NCI-H146 (cell line): Measurements from ENCODE around the gene SYNPO2.
A peak's percentile ranks its signal among the peaks of the same experiment; 100 is the strongest.

ENCODE experiments used
- DNase-seq: peaks from one replicate; lab custom pipeline; 2025; lab: John Stamatoyannopoulos, UW

Gene SYNPO2, protein sequence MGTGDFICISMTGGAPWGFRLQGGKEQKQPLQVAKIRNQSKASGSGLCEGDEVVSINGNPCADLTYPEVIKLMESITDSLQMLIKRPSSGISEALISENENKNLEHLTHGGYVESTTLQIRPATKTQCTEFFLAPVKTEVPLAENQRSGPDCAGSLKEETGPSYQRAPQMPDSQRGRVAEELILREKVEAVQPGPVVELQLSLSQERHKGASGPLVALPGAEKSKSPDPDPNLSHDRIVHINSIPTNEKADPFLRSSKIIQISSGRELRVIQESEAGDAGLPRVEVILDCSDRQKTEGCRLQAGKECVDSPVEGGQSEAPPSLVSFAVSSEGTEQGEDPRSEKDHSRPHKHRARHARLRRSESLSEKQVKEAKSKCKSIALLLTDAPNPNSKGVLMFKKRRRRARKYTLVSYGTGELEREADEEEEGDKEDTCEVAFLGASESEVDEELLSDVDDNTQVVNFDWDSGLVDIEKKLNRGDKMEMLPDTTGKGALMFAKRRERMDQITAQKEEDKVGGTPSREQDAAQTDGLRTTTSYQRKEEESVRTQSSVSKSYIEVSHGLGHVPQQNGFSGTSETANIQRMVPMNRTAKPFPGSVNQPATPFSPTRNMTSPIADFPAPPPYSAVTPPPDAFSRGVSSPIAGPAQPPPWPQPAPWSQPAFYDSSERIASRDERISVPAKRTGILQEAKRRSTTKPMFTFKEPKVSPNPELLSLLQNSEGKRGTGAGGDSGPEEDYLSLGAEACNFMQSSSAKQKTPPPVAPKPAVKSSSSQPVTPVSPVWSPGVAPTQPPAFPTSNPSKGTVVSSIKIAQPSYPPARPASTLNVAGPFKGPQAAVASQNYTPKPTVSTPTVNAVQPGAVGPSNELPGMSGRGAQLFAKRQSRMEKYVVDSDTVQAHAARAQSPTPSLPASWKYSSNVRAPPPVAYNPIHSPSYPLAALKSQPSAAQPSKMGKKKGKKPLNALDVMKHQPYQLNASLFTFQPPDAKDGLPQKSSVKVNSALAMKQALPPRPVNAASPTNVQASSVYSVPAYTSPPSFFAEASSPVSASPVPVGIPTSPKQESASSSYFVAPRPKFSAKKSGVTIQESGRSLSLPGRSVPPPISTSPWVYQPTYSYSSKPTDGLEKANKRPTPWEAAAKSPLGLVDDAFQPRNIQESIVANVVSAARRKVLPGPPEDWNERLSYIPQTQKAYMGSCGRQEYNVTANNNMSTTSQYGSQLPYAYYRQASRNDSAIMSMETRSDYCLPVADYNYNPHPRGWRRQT

GRCh38 chr4:118888666-118889311 lies at the start of gene SYNPO2:
TSS of gene SYNPO2 (plus strand) at chr4:118888854. CDS start at chr4:118889037, 183 bp downstream.
- peak; percentile 65 for DNase-seq

DNA sequence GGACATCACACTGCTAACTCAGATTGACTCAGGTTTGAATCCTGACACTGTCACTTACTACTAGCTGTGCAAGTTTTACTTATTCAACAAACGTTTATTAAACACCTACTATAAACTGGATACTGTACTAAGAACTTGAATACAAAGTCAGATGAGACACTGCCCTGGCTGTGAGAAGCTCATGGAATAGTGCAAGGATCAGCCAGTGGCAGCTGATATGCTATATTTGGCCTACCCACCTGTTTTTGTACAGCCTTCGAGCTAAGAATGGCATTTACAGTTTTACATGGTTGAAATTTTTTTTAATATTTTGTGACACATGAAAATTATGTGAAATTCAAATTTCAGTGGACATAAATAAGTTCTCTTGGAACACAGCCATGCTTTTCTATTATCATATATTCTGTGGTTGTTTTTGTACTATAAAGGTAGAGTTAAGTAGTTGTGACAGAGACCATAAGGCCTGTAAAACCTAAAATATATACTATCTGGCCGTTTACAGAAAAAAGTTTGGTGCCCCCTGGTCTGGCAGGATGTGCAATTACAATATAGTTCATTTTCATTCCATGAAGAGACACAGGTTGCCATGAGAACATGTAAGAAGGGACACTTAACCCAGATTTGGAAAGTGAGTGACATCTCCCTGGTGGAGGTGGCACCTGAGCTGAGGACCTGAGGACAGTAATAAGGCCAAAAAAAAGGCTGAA lies 49.3 kb upstream of the SYNPO2 start:
- DNase-seq = no peak

DNA sequence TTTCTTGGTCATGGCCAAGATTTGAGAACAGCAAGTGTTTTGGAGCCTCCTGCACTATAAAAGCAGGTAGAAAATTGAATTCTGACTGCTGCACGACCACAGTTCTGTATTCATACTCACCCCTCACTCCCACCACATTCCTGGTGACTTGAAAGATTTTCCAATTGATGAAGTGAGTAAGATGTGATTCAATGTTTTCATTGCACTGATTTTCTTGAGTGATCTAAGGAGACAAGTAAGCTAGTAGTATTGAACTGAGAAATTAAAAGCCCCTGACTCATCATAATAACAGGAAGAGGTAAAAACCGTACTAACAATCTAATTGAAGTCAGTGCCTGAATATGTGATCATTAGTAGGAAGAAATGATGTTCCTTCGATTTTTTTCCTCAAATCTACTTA lies 46.6 kb upstream of the SYNPO2 start:
- DNase-seq = no peak

- no peak for DNase-seq
Measured at GRCh38 chr4:118843237-118843636, 45.4 kb upstream of the SYNPO2 start.

DNA sequence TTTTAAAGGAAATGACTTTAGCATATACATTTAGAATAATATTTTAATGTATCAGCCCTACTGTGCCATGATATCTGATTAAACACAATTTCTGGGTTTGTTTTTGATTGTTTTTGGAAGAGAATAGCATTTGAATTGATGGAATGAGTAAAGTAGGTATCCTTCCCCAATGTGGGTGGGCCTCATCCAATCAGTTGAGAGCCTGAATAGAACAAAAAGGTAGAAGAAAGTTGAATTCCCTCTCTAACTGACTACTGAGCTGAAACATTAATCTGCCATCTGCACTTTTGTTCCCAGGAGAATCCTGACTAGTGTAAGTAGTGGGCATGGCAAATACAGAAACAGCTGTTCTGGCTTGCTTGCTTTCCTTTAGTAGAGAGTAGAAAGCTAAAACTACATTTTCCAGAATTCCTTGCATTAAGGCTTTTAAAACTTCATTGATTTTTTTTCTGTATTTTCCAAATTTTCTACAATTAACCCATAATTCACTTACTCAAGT lies 43.1 kb upstream of the SYNPO2 start:
- DNase-seq = no peak

DNA sequence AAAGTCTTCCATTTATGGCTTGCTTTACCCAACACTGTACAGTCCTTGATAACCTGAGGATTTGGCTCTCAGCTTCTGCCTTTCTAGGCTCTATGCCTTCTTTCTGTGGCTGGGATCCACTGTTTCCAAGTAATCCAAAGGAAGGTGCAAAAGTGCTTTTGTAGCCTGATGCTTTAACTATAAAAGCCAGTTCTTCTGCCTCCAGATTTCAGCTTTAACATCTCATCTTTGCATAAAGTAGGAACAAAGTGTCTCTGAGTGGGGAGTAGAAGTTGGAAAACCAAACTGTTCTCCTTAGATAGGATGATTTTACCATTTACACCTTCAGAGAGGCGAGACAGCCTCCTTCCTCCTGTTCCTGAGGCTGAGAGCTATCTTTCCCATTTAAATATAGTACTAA lies 41.7 kb upstream of the SYNPO2 start:
- DNase-seq = no peak

- no peak for DNase-seq
Measured at GRCh38 chr4:118848242-118848641, 40.4 kb upstream of the SYNPO2 start.

DNA sequence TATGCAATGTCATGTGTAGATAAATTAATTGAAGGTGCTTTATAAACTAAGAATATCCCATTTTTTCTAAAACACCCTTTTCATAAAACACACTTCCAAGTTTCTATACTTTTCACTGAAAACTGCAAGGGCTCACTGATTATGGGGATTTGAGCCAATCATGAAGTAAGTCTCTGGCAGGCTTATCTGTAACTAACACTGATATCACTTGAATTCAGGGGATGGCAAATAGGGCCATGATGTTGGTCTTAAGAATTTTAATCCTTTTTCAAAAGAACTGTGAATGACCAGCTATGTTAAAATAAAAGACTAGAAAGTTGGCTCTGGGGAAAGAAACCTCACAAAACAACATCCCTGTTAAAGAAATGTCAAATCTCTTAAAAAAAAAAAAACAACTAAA lies 39.8 kb upstream of the SYNPO2 start:
- DNase-seq = no peak

DNA sequence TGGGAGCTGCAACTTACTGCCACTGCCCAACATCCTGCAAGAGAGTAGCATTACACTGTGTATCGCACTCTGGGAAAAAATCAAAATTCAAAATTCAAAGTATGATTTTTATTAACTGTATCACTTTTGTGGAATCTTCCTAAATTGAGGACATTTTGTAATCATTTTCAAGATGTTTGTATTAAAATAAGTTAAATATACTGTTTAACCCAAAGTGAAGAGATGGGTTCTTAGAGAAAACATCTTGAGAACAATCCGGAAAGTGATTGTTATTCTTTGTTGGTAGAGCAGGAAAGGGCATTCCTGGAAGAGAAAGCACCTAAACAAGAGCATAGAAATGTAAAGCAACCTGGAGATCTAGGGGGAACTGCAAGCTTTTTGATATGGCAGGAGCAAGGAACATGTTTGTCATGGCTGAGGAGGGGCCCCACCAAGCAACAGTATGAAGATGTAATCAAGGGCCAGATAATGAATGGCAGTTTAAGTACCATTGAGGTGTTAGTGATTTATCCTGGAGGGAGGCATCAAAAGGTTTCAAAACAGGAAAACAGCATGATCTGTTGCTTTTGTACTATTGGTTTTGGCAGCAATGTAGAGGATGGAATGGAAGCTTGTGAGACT lies 38.7 kb upstream of the SYNPO2 start:
- no peak for DNase-seq

DNA sequence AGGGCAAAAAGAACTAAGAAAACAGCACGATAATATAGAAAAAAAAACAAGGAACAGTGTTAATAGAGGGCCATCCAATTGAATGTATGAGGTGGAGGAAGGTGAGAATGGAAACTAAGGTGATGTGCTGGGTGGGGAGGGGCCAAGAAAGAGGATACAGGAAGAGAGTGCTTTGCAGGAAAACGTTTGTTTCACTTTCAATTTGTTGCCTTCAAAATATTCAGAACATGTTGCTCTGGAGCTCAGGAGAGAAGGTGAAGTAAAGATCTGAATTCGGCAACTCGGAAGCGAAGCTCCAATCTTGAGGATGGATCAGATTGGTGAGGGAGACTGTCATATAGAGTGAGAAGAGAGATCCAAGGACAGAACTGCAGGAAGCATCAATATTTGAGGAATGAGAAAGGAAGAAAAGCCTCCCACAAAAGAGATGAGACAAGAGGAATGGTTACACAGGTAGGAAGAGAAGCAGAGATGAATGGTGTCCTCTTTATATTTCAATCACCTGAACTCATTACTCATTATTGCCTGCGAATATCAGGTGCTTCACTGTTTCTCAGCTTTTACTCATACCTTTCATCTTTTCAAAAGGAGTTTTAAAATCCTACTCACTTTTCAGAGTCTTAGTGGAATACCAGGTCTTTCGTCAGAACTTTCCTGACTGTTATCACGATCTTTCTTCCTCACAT lies 38.0 kb upstream of the SYNPO2 start:
- DNase-seq = no peak

DNA sequence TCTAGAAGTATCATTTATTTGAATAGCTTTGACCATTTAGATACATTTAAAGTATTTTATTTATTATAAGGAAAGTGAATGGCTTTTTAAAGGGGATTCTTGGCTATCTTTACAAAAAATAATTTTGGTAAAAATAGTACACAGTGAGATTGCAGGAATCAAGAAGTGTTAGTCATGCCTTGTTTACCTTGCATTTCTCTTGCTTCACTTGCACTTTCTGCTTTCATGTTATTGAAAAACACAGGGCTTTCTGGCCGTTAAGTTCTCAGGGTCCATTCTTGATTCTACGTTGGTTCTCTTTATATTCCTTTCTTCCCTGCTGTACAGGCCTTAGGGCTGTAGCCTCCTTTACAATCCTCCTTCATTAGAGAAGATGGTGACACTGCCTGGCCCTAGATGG lies 30.9 kb upstream of the SYNPO2 start:
- no peak for DNase-seq

GRCh38 chr4:118858779-118859178 lies 29.9 kb upstream of the SYNPO2 start:
- DNase-seq = no peak

DNA sequence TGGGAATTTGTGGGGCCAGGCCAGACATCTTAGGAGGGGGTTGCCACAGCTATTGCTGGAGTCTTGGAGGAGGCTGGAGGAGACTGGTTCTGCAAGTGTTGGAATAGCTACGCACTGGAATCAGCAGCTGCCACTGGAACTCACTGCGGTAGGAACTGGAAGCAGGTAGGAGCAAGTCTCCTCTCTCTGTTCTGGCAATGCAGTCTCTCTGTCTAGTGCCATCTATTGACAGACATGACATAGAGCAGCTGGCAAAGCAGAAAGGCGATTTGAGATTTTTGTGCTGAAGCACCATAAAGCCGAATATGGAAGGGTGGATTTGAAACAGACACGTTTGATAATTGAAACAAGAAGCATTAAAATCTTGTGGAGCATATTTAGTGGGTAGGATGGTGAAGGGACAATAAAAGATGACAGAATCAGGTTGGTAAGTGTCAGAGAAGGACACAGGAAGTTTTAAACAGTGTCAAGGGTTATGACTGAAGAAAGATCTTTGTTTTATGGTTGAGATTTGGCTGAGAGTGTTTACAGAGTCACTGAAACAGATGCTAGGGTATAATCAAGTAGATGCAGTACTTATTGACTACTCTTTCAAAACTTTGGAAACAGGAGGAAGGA lies 23.5 kb upstream of the SYNPO2 start:
- peak; percentile 54 for DNase-seq

DNA sequence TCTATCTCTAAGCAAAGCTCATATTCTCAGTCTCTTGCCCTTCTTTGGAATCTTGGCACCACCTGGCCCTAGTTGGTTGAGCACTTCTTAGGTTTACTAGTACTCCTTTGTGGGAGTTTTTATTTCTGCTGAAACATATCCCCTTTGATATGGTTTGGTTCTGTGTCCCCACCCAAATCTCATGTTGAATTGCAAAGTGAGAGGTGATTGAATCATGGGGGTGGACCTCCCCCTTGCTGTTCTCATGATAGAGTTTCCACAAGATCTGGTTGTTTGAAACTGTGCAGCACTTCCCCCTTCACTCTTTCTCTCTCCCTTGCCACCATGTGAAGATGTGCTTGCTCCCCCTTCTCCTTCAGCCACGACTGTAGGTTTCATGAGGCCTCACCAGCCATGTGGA lies 22.2 kb upstream of the SYNPO2 start:
- DNase-seq = no peak

DNA sequence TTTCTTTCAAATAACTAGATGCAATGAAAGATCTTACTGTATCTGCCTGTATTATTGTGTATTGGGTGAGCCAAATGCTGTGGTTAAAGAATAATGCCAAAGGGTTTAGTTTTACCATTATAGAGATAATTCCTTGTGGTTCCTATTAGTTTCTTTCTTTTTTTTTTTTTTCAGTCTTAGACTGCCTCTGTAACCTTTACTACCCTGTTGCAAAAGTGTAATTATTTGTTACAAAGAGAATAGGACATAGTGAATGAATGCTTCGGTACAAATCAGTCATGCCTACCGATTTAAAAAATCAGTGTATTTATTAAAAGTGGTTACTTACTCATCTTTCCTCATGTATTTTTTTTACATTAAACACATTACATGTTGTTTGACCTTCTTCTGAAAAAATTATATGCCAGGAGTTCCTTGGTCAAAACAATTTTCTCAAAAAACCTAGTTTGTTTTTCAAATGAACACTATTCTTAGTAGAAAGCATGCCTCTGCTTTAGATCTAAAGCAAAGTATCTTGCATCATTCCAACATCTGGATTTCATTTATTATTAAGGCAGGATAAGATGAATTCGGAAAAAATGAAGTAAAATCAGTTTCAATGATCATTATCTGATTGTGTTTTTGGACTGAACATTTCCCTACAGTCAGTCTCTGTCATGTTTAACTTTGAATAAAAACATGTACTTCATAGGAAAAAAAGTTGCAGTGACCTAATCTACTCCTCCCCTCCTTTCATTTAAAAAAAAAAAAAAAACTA lies 21.2 kb upstream of the SYNPO2 start:
- no peak for DNase-seq

- DNase-seq = no peak
Measured at GRCh38 chr4:118869808-118870342, 18.8 kb upstream of the SYNPO2 start.

- no peak for DNase-seq
Measured at GRCh38 chr4:118872181-118872580, 16.5 kb upstream of the SYNPO2 start.

GRCh38 chr4:118877797-118878196 lies 10.9 kb upstream of the SYNPO2 start:
- DNase-seq = no peak
